GM21423 (cell line): ENCODE measurements around the gene STPG3.
"Not testable (repeated sequence)": the region's sequence is repeated elsewhere in the genome, so short reads cannot be mapped to it uniquely, and the experiment has no call there.

ENCODE experiments used
- ATAC-seq: cut with Tn5 transposase; IDR thresholded peaks from one replicate; pipeline ENCODE4 v1.9.1; 2021; ENCODE audit warnings: mild to moderate bottlenecking, moderate library complexity; ENCODE audit not compliant: unreplicated experiment

Gene STPG3

DNA sequence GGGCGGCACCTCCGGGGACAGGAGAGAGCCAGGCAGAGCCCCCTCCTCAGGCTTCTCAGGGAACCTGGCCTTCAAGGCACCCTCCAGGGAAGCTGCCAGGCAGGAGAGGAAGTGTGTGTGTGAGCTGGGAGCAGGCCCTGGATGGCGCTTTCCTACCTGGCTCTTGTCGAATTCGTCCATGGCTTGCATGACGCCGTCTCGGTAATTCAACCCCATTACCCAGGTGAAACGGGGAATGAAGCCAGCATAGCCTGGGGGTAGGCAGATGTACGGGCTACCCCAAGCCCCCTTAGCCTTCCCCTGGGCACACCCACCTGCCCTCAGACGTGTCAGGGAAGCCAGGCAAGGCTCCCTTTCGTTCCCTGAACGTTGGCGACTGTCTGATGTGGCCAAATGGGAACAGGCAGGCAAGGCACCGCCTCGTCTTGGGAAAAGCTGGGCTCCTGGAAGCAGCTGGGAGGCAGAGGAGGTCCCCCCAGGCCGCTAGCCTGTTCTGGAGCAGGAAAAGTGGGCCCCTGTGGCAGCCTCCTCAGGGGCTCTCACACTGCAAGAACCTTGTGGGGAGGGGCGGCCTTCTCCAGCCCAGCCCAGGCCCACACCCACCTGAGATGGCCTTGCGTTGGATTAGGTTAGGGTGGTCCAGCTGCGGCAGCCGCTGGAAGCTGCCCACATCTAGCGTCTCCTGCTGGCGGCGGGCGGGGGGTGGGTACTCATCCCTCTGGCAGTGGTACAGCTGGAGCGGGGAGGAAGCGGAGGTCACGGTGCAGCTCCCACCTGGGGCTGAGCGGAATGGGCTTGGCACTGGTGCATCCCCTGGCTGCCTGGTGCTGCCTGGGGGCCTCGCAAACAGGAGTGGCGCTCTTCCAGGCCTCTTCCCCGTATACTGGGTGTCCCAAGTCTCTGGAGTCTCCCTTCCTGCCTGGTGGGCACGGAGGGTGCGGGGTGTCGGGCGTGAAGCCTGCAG lies 6.3 kb upstream of the STPG3 start:
- ATAC-seq, result no peak

DNA sequence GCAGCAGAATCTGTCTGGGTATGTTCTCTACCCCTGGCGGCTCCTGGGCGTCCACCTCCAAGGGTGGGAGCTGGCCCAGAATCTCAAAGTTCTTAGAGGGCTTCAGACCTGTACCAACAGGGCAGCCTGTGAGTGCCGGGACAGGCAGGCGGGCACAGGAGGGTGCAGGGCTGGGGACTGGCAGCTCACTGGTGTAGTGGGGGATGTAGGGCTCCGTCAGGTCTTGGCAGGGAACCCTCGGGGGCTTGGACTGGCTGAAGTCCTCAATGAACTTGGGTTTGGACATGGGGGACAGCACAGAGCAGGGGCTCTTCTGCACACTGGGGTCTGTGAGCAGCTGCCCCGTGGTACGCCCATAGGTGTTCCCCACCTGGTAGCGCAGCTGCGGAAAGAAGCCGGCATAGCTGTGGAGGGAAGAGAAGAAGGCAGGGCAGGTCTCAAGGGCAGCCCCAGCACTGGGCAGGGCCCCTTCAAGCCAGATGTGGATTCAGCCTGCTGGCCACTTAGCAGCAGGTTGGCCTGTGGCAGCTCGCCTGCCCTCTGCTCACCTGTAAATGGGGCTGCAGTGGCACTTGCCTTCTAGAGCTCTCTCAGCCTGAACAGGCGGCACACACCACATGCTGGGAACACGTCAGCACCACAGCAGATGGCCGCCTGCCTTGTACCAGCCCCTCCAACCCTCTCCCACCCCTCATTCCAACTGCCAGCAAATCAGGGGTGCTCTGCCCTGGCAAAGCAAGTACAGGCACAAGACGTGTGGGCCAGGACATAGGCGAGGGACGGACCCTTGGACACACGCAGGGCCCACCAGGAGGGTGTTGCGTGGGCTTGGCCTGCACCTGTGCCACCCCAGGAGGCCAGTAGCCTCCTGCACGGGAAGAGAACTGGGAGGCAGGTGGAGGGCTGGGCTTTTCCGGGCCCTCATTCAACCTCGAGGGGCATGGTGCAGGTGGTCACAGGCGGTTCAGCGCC lies 5.3 kb upstream of the STPG3 start:
- ATAC-seq, result no peak

DNA sequence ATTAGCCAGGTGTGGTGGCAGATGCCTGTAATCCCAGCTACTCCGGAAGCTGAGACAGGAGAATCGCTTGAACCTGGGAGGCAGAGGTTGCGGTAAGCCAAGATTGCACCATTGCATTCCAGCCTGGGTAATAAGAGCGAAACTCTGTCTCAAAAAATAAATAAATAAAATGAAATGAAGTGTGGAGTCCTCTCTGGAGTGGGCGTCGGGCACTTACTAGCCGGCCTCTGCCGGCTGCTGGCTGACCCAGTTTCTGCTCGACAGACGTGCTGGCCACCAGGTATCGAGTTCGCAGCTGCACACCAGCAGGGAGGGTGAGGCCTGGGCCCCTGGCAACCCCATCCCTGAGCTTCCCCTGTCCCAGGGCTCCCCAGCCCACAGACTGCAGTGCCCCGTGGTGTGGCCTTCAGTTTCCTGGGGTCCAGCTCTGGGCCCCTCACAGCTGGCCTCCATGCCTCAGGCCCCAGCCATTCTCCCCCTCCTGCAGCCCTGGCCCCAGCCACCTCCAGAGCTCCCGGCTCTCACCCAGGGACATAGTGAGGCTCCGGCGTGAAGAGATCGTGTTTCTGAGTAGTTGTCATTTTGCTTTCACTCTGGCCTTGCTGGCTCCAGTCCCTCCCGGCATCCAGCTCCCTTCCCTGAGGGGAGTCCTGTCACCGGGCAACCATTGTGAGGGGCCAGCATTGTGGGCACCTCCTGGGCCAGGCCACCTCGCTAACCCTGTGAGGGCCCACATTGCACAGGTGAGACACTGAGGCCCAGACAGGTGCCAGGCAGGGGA lies 3.8 kb upstream of the STPG3 start:
- no peak for ATAC-seq

DNA sequence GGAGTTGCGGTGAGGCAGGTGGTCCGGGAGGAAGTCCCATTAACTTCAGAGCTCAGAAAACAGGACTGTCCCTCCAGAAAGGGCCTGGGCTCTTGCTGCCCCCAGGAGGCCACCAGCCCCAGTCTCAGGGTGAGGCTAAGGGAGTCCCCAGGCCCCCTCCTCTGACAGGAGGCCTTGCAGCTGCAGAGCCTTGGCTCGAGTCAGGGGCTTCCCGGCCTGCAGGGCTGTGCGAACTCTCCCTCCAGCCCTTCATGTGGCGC lies 3.2 kb upstream of the STPG3 start:
- ATAC-seq, result no peak

DNA sequence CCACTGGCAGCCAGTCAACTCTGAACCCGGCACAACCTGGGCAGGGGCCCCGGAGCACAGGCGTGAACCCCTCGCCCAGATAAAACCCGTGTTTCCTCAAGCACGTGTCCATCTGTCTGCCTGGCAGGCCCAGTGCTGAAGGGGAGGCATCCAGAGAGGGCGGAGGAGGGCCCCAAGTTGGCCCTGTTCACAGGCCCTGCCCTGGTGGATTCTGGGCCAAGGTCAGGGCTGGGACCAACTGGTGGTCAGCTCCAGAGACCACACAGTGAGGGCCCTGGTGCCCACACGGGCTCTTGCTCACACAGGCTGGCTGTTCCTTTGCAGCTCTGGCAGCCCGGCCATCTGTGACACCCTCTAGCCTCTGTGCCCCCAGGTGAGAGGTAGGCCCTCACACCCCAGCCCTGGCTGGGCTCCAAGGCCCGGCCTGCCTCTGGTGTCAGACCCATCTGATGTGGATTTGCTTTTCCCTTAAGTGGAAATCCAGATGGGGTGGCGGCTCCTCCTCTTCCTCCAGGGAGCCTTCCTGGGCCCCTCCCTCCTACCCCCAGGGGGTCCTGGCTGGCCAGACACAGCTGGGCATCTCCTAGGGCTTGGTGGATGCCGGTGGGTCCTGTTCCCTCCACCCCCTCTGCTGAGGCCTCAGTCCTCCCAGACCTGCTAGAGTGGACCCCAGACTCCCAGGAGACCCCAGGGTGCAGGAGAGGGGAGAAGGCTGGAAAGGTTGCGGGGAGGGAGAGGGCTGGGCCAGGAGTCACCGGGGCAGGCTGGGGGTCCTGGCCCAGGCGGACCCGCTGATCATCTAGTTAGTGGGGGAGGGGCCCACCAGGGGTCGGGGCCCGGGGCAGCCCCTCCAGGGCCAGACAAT lies 525 bp upstream of the STPG3 start:
- ATAC-seq, result no peak

DNA sequence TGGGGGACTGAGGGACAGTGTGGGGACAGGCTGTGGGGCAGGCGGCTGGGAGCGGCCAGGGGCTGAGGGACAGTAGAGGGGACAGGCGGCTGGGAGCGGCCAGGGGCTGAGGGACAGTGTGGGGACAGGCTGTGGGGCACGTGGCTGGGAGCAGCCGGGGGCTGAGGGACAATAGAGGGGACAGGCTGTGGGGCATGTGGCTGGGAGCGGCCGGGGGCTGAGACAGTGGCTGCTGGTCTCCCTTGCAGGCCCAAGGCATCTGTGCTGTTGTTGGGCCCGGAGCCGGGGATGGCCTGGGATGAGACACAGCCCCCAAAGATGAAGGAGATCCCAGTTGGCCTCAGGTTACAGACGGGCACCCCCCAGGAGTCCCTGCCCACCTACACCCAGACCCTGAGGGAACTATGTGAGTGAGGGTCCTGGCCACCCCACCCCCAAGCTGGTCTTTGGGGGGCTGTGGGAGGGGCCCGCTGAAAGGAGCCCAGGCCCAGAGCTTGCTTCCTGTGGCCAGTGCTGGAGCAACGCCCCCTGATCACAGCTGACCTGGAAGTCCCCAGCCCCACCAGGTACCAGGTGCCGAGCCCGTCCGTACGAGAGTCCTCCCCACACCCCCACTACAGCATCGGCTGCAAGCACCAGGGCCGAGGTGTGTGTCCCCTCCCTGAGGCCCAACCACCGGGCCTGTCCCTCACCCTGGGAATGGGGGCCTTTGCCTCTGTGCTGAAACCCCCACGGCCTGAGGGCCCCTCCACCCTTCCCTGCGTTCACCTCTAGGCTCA lies 593 bp downstream of the STPG3 start:
- ATAC-seq, result no peak

DNA sequence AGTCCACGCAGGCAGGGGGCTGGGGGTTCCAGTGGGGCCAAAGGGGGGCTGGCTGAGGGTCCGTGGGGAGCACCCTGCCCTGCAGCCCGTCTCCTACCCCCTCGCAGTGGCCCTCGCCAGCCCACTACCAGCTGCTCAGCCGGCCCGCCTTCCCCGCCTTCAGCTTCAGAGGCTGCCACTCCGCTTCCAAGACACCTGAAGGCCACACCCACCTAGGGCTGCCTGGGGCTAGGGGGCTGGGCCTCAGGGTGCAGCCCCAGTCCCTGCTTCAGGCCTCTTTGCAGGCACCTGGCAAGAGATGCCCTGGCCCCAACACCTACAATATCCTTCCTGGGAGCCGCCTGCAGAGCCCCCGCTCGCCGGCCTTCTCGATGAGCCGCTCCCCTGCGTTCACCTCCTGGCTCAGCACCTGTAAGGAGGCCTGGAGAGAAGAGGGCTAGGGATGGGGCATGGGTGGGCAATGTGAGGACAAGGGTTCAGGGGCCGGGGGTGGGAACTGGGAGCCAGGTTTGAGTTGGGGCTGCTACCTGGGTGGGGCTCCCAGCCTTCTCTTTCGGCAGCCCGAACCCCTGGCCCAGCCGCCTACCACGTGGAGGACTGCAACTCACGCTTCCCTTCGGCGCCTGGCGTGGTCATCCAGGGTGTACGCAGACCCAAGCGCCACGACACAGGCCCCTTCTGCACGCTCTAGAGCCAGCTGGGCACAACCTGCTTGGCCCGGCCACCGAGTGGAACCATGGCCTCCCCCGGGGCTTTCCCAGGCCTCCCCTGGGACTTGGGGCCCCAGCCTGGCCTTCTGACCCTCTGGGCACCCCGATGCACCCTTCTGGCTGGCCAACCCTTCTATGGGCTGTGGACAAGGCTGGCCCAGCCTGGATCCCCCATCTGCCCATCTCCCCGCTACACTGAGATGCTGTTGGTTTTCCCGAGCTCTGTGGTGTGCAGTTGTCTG lies 1.7 kb downstream of the STPG3 start:
- no peak for ATAC-seq

DNA sequence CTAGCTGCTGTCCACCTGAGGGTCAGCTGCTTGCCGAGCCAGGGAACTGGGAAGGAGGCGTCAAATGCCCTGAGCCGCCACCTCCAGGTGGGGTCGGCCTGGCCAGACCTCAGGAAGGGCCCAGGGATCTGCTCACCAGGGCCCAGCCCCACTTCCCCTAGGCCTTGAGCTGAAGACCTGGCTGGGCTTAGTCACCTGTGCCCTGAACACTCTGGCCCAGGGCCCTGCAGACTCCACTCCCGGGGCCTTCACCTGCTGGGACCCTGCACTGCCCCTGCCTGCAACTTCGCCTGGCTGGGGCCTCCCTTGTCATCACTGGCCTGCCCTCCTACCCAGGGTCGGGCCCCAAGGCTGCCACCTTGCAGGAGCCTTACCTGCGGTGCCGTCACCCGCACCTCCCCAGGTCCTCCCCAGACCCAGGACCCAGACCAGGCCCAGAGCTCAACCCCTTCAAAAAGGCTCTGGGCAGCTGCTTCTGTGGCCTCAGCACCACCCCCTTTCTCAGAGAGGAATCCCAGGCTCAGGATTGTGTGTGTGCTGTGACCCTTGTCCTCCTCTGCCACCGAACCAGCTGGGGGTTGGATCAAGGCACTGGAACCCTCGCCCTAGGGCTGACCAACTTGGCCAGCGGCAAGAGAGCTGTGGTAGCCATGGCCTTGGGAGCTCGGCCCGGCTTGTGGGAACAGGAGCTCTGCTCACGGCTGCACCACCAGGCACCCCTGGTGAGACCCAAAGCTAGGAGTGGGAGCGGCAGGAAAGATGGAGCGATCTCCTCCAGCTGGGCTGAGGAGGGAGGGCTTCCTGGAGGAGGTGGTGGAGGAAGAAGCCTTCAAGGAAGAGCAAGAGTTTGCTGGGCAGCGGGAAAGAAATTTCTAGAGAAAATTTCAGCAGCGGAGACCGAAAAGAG lies 2.9 kb downstream of the STPG3 start:
- no peak for ATAC-seq

DNA sequence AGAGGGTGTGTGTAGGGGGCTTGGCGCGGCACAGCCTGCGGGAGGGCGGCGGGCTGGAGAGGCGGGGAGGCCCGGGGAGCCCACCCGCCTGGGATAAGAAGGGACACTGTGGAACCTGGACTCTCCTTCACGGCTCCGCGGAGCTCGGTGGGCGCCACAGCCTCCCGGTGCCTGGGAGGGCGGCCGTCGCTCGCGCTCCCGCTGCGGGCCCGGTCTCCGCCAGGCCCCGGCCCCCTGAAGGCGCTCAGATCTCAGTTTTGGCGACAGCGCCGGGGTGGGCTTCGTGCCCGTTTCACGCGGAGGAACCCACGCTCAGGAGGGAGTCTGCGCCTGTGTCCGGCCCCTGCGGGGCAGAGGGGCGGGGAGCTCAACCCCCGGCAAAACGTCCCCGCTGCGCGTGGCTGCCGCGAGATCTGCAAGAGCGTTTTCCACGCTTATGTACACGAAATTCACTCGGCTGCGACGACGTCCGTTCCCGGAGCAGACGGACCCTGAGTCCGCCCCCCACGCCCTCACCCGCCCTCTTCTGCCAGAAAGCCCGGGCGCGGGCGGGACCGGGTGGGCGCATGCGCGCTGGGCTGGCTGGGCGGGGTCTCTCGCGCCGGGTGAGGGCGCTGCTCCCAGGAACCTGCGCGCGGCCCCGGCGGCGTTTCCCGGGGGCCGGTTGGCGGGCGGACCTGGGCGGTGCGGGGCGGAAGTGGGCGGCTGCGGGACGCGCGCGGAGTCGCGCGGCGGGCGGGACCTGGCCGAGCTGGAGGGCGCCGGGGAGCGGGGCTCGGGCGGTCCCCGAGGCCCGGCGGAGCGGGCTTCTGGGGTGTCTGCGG lies 3.8 kb downstream of the STPG3 start, which contains the start of gene NELFB:
Gene NELFB (plus strand): TSS at position 704 of the 824 bp plus-strand sequence.
- peak; percentile 76 for ATAC-seq

DNA sequence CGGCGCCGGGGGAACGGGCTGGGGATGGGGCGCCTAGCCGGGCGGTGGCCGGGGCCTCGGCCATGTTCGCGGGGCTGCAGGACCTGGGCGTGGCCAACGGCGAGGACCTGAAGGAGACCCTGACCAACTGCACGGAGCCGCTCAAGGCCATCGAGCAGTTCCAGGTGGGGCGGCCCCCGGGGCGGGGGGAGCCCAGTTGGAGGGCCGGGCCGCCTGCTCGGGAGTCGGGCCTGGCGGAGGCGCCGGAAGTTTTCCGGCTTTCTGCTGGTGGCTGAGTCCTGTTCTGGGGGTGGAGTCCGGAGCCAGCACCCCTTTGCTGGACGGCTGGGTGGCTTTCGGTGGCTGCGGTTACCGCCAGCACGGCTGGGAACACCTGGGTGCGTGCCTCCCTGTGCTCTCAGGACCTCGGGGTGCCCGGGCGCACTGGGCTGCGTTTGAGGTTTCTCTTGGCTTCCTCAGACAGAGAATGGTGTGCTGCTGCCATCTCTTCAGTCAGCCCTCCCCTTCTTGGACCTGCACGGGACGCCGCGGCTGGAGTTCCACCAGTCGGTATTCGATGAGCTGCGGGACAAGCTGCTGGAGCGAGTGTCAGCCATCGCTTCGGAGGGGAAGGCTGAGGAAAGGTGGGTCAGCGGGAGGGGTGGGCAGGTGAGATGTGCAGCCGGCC lies 4.5 kb downstream of the STPG3 start:
- peak; percentile 18 for ATAC-seq

DNA sequence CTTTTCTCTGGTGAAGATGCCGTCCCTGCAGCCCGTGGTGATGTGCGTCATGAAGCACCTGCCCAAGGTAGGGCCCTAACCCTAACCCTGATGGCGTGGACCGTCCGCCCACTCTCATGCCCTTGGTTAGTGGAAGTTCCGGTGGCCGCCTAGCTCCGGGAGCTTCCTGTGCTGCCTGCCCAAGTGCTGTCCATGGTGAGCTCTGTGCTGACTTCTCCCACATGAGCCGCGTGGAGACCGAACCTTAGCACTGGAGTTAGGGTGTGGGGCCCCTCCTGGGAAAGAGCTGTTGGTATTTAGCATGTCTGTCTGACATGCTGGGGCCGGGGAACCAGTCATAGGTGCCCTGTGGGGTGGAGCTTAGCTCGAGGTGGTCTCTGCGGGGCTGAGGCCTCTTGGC lies 5.3 kb downstream of the STPG3 start:
- no peak for ATAC-seq

DNA sequence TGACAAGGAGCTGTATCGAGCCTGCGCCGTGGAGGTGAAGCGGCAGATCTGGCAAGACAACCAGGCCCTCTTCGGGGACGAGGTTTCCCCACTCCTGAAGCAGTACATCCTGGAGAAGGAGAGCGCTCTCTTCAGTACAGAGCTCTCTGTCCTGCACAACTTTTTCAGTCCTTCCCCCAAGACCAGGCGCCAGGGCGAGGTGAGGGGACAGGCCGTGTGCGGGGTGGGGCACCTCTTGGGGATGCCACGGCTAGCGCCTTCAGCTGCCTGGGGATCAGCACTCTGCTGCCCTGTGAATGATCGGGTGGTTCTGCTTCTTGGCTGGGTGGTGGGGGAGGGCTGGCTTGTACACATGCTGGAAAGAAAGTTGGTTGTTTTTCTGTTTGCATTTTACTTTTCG lies 5.8 kb downstream of the STPG3 start:
- ATAC-seq, result no peak

DNA sequence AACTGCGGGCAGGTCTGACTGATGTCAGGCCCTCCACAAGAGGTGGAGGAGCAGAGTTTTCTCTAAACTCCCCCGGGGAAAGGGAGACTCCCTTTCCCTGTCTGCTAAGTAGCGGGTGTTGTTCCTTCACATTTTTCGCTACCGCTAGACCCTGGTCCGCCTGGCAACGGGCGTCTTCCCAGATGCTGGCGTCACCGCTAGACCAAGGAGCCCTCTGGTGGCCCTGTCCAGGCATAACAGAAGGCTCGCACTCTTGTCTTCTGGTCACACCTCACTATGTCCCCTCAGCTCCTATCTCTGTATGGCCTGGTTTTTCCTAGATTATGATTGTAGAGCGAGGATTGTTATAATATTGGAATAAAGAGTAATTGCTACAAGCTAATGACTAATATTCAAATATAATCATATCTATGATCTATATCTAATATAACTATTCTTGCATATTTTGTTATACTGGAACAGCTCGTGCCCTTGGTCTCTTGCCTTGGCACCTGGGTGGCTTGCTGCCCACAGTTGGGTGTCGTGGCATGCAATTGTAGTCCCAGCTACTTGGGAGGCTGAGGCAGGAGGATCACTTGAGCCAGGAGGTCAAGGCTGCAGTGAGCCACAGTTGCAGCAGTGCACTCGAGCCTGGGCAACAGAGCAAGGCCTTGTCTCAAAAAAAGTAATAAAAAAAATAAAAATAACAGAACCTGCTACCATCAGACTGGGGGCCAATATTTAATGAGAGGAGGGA lies 11.3 kb downstream of the STPG3 start:
- ATAC-seq, result not testable (repeated sequence)

DNA sequence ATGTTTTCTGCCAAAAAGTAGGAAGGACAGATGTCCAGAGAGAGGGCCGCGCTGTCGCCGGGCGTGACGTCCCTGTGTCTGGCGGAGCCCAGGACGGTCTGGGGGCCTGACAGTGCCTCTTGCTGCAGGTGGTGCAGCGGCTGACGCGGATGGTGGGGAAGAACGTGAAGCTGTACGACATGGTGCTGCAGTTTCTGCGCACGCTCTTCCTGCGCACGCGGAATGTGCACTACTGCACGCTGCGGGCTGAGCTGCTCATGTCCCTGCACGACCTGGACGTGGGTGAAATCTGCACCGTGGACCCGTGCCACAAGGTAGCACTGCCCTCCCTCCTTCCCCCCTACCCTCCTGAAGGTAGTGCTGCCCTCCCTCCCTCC lies 11.8 kb downstream of the STPG3 start:
- no peak for ATAC-seq

DNA sequence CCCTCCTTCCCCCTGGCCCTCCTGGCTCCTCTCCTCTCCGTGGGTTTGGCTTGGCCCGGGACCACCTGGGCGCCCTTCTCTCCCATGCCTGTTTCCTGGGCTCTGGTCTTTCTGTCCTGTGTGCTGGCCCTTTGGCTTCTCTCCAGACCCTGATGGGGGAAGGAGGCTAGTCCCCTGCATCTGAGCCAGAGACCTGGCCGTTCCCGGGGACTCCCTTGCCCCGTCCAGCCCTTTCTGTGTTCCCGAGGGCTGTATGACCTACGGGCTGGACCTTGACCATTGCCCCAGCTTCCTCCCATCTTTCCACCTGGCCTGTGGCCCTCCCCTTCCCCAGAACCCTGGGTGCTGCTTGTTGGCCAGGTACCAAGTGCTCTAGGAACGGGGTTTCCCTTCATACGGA lies 12.4 kb downstream of the STPG3 start:
- no peak for ATAC-seq
